GM12874 (cell line): Measurements from ENCODE around the gene TSHZ2.

ENCODE experiments used
- CTCF ChIP-seq: IDR thresholded peaks from 2 replicates; pipeline ENCODE4 v1.5.1; 2011; ENCODE audit warnings: low read depth, mild to moderate bottlenecking, control low read depth, low read length, moderate library complexity; ENCODE audit not compliant: insufficient read depth

TSHZ2 gene

DNA sequence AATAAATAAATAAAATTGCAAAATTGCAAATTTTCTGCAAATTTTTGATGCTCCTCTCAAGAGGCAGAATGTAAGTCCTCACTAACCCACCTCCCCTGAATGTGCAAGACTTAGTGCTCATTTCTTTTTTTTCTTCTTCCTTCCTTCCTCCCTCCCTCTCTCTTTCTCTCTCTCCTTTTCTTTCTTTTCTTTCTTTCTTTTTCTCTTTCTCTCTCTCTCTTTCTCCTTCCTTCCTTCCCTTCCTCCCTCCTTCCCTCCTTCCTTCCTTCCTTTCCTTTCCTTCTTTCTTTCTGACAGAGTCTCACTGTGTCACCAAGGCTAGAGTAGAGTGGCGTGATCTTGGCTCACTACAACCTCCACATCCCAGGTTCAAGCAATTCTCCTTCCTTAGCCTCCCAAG, 561.3 kb downstream of the TSHZ2 start:
- TF ChIP-seq CTCF = no peak

GRCh38 chr20:53534037-53534436, 561.9 kb downstream of the TSHZ2 start:
- no peak for TF ChIP-seq CTCF

- TF ChIP-seq CTCF = no peak
Observed at GRCh38 chr20:53535878-53536277, 563.7 kb downstream of the TSHZ2 start.

DNA sequence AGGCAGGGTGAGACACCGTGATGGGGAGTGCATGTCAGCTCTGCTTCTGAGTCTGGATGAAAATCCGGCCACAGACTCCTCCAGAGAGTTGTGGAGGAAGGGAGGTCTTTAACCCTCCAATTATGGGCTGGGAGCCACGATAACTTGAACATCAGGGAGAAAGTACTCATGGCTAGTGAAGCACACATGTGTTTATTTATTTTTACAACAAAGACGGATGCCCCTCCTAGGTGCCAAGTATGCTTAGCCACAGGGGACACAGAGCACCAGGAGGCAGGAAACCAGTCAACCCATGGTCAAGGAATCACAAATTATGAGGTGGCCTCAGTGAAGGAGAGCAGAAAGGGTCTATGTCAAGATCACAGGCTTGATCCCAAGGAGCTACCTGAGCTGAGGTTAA, 567.4 kb downstream of the TSHZ2 start:
- TF ChIP-seq CTCF = no peak
